Activated CD8-positive, alpha-beta memory T cell treated with anti-CD3 and anti-CD28 coated beads, Interleukin-2, amount 50 U/mL, for 1 hour (primary cell): ENCODE measurements around the gene CHST1.

Experiments
- DNase-seq: peaks from one replicate; pipeline ENCODE4 v3.0.0-alpha.2; 2020; ENCODE audit errors: extremely low read depth

CHST1 gene

DNA sequence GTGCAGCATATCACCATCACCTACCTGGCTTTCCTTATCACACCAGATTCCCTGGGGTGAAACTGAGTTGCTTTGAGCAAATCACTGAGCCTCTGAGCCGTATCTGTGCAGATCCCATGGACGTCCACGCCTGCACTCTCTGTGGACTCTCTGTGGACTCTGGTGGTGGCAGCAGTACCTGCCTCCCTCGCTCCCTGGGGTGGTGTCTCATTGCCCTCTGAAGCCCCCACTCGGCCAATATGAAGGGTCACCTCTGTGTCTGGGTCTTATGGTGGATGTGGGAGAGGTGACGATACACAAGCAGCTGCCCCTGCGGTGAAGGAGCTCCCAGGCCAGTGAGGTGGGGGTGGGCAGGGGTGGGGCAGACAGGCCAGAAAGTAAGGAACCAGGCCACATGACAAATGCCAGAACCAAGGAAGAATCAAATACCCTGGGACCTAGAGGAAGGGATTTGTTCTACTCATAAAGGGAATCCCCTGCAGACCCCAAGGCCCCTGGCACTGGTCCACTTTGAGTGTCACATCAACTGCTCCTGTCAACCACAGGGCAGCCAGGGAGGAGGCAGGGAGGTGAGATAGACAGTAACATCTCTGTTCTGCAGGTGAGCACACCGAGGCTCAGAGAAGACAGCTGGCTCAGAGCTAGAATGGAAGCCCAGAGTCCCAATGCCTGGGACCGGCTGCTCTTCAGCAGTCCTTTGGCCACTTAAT lies 9.2 kb upstream of the CHST1 start:
- DNase-seq: no peak

DNA sequence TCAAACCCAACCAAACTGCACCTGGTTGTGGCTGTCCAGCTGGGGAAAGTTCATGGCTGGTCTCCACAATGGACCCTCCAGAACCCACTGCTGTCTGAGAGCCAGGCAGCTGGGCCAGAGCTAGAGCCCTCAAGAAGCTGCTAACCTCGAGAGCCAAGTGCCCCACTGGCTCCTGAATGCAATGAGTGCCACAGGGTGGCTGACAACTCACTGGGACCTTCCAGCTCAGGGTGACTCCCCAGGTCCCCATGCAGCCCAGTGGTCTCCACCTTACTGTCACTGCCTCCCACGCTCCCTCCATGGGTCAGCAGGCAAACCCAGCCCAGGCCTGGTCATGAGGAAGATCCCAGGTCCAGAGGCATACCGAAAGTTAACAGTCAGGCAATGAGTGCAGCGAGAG lies 8.0 kb upstream of the CHST1 start:
- no peak for DNase-seq

DNA sequence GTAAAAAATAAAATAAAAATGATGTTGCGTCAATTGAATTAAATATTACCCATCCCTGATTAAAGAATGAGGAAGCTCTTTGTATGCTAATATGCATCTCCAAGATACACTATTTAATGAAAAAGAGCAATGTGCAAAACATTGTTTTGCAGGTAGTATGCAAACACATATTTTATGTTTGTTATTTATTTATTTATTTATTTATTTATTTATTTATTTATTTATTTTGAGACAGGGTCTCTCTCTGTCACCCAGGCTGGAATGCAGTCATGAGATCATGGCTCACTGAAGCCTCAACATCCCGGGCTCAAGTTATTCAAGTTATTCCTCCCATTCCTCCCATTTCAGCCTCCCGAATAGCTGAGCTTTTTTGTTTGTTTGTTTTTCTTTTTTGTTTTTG lies 7.2 kb upstream of the CHST1 start:
- no peak for DNase-seq

DNA sequence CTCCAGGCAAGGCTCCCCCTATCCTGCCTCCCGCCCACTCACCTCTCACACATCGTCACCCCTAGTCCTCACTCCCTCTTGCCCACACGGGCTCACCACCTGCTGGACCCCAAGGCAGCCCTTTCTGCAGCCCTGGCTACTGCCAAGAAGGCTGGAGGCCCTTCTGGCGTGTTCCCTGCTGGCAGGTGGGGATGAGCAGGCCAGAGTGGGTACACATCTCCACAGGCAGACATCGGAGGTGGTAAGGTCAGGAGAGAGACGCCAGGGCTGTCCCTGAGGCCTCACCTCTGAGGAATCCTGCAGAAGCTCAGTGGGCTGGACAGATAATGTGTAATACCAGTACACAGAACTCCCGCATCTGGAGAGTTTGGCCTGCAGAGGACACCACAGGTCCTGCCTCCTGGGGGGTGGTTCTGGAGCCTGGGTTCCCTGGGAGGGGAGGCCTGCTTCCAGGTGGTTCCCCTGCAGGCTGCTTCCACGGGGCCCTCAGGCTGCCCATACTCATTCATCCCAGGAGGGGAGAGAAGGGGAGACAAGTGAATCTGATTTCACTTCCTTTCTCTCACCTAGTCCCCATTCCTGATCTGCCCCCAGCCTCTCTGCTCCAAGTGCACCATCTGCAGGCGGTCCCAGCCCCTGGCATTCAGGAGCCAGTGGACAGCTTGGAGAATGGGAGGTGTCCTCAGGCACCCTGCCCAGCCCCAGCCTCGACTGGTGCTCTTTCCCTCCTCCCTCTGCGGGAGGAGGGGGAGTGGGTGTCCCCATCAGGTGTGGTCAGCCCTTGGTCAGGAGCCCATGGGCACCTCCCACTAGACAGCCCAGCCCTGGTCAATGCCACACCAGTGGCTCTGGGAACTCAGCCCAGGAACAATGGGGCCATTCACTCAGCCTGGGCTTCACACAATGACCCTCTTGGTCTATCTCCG lies 6.1 kb upstream of the CHST1 start:
- no peak for DNase-seq

DNA sequence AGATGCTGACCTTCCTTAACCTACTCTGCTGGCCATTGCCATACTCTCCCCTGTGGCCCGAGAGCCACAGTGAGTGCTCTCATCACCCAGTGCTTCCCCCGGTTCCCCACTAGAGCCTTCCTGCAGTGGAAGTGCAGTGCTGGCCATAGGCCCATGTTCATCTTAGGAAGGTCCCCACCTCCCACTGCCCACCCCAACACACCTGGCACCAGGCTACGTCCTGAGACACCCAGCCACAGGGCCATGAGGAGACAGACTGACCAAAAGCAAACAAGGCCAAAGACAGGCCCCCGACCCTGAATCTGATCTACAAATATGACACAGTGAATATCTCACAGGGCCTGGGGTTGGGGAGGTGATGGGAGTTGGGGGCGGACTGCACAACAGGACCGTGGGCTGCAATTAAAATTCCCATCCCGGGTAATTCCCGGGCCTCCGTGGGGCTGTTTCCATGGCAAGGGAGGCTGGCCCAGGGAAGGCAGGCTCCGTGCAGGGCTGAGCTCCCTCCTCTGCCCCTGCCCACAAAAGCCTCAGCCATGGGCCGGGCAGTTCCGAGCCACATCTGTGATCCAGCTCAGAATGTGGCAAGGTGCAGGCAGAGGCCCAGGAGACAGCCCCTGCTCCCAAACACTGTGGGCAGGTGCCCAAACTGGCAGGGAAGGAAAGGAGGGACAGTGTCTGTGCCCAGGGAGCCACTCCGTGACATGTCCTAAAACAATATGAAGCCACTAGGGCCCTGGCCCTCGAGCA lies 5.1 kb upstream of the CHST1 start:
- DNase-seq: no peak

DNA sequence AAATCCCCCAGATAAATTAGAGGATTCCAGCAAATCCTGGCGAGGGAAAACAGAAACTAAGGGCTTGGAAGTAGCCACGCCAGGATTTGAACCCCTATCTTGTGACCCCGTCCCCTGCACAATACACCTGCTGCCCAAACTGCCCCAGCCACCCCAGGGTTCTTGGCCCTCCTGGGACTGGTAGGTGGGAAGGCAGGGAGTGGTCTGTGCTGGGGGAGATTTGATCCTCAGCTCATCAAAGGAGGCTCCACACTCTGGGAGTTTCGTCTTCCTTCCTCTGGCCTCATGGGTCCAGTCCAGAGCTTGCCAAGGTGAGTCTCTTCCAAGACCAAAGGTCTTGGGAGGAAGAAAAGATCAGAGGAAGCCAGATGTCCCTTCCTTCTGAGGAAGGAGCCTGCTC lies 4.5 kb upstream of the CHST1 start:
- no peak for DNase-seq

DNA sequence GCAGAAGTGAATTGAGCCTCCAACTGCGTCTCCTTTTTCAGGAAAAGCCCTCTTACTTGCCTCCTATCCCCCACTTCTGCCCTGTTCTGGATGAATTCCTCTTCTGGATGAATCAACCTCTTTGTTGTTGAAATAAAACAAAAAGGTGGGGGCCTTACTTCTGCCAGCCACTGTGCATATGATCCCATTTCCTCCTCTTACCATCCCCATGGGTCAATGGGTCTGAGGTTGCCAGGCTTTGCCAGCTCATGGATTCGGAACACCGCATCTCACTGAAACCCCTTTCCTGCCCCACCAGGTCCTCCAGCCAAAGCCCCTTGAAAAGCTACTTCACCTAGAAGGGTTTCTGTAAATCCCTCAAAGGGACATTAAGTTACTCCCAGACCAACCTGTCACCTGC lies 3.7 kb upstream of the CHST1 start:
- DNase-seq: no peak

DNA sequence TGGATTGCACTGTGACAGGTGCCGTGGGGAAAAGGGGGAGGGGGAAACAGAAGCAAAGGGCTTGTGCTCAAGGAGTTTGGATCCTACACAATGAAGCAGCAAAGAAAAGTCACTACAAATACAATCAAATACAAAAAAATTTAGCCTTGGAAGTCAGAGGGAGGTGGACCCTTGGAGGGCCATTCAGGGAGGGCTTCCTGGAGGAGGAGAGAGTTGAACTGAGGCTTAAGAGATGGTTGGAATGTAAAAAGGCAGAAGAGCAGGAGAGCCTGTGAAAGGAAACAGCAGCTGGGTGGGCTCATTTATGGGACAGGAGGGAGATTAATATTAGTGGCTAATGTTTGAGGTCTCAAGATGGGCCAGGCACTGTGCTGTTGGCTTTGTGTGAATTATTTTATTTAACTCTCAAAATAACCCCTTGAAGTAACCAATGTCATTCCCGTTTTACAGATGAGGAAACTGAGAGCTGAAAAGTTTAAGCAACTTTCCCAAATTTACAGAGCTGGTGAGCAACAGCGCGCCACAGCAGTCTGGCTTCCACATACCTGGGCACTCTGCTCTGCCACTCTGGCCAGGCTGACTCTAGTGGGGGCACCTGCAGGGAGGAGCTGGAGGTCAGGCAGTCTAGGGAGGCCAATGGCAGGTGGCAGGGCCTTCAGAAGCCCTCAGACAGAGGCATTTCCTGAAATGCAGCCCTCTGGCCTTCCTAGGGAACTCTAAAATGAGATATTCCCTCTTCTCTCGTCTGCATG lies 2.7 kb upstream of the CHST1 start:
- no peak for DNase-seq

DNA sequence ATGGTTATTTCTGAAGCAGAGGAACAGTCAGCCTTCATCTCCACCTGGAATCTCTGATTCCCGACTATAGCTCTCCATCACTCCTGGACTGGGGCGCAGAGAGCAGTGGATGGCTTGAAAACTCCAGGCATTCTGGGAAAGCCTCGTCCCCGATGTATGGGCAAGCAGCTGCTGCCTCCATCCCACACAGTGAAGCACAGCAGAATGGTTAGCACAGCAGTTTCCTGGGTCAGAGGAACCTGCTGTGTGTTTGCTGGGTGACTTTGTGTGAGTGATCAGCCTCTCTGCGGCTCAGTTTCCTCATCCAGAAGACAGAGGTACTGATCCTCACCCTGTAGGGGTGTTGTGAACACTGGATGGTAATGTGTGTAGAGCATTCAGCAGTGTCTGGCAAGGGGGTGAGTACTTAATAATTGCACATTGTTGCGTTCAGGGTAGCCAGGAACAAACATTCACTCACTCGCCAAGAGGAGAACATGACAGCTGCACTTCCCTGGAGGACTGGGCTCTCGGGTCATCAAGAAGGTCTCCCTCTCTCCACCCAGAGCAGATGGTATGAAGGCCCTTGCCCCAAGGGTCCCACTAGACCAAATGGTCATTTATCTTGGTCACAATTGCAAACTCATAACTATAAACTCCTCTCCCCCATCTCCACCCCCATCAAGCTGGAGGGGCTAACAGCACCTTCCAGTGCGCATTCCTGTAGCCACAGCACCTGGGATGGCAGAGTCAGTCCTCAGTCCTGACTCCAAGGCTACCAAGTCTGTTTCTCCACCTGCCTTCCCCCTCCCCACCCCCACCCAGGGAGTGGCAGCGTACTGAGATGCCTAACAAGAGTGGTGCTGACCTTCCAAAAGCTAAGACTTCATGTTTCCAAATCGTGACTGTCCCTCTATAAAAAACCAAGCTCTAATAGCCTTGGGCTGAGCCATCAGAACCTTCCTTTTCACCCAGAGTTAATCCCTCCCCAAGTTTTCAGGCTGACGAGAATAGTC lies 1.5 kb upstream of the CHST1 start:
- no peak for DNase-seq

DNA sequence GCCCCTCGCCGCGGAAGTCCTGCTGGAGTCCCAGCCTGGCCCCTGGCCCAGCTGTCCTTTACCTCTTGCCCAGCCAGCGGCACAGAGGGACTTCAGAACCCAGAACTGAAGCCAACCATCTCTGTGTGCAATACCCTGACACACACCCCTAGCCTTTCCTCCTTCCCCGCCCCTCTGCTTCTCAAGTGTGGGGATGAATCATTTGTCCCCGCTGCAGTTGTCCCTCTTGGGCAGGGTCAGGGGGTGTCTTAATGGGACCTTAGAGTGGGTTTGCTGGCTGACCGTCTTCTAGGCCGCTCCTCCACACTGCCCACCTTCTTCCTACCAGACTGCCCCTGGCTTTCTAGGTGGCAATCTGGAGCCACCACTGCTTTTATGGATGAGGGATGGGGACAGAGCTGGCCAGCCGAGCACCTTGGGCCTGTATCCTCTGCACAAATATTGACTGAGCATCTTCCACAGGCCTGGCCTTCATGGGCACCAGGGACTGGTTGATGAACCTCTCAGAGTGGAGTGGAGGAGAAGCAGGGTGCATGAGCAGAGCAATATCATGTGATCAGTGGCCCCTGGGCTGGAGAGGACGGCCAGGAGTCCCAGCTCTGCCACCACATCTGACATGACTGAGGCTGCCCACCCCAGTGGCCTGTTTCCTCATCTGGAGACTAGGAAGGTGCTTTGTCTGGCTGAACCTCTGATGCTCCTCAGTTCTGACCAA lies 668 bp upstream of the CHST1 start:
- DNase-seq: no peak

DNA sequence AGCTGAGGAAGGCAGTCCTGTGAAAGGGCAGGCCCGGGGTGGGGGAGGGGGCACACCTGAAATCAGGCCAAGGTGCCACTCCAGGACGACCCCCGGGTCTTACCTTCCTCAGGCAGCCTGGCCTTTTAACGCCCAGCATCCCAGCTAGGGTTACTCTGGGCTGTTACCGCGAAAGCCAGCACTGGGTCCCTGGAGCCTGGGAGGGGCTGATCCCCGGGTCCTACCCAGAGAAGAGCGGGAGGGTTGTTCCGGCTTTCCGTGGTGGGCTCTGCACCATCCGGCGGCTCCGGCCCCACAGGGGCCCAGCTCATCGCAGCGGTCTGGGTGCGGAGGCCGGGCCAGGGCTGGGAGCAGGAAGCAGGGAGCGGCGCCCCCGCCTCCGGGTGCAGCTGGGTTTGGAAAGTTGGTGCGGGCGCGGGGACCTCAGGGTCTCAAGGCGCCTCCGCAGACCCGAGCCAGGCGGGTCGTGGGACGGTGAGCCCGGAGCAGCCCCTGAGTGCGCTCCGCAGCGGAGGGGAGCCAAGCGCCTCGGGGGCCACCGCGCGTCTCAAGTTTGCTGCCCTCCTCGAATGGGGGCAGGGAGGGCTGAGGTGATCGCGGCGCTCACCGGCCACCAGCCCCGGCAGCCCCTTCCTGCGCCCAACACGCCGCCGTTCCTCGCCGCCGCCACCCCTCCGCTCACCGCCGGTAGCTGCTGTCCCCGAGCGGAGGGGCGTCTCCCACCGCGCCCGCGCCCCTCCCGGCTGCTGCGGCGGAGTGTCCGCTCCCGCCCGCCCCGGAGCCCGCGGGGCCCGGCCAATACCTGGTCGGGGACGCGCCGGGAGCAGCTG lies 831 bp downstream of the CHST1 start:
- DNase-seq: no peak

DNA sequence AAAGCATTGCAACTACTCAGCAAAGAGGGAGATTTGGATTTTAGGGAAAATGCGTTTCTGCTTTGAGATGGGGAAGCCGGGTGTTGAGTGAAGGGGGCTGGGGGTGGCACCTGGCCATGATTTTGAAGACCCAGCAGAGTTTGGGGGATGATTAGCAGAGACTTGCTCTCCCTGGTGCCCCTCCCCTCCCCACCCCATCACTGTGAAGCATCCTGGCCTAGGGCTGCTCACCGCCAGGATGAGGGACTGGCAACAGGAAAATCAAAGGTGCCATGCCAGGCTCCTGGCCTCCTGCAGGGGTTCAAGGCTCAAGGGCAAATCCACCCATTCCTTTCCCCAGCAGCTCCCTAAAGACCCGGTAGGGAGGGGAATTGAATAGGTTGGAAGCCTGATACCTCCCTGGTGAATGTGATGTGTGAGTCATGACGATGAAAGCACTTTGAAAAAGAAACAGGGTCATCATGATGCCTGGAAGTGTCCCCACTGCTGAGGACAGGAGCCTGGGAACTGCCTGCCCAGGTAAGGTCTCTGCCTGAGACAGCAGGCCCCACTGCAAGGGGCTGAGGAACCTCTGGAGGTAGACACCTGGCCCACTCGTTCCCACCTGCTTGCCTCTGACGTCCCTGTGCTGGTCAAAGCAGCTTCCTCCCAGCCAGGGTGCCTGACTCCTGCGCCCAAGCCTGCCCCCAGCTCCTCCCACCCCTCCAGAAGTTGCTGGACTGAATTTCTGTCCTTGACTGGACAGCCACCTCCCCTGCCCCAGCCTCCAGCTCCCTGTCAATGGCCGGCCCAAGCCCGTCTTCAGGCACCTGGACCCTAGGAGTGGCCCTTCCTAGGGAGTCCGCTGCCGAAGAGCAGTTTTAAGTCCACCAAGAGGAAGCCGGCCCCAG lies 1.7 kb downstream of the CHST1 start:
- no peak for DNase-seq

DNA sequence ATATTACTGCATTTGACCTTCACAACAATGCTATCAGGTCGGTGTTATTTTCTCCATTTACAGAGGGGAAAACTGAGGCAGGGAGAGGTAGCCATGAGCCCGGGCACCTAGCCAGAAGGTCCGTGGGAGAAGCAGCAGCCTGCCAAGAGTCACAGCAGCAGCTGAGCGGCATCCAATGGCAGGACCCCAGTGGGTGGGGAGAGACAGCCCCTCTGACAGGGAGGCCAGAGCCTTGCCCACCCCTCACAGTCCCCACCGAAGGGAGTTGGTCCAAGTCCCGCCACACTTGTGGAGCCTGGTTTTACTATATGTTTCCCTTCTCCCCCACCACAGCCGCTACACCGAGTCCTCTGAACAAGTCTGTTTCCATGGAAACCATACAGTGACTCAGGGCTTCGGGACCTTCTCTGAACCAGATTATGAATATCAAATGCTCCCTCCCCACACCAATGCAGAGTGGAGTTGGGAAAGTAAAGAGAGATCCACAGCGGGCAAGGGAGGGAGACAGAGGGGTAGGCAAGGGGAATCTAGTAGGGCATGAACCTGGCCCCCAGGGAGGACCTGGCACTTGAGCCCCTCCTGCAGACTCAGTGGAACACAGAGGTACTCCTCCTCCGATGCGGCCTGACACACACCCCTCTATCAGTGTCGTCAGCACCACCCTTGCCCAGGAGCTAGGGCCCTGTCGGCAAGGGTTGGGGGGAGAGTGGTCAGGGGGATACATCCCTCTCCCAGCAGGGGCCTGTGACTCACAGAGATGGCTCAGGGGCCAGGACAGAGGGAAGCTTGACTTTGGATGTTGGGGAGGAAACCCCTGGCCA lies 2.5 kb downstream of the CHST1 start:
- no peak for DNase-seq

DNA sequence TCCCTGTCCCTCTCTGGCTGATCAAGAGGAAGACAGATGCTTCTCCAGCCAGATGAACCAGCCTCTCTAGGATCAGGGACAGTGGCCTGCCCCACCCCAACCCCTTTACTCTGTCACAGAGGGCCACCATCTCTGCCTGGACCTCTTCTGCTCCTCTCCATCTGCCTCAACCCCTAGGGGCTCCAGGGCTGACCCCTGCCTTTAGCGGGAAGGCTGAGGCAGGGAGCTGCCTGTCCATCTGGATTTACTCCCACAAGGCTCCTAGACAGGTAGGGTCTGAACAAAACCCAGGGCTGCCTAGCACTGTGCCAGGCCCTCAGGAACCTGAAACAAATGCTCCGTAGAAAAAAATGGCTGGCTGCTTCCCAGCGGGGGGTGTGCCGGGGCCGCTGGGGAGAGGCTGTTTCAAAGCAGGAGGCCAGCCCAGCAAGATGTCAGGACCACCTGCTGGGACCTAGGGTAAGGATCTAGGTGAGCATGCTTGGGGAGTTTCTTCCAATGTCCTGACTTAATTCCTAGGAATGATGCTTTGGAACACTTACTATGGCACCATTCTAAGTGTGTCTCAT lies 3.2 kb downstream of the CHST1 start:
- DNase-seq: no peak

DNA sequence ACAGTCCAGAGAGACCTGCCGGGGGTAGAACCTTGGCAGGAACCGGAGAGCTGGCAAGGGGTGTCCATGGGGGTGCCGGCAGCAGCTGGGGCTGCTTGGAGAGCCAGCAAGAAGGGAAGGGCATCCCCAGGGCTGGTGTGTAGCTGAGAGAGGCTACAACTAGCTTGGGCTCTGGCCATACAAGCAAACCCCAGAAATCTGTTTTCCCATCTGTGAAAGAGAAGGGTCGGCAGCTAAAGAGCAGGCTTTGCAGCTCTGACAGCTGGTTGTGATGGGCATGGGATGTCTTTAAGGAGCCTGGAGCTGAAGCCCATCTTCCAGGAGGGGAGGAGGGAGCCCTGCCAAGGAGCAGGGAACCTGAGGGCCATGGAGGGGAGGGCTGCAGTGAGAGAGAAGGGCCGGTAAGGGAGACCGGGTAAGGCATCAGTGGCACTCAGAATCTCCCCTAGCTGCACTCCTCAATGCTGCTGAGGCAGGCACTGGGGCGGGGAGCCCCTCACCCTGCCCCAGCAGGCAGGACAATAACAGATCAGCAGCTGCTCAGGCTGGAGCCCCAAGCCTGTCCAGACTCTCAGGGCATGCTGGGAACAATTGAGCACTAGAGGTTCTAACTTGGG lies 3.9 kb downstream of the CHST1 start:
- DNase-seq: no peak

DNA sequence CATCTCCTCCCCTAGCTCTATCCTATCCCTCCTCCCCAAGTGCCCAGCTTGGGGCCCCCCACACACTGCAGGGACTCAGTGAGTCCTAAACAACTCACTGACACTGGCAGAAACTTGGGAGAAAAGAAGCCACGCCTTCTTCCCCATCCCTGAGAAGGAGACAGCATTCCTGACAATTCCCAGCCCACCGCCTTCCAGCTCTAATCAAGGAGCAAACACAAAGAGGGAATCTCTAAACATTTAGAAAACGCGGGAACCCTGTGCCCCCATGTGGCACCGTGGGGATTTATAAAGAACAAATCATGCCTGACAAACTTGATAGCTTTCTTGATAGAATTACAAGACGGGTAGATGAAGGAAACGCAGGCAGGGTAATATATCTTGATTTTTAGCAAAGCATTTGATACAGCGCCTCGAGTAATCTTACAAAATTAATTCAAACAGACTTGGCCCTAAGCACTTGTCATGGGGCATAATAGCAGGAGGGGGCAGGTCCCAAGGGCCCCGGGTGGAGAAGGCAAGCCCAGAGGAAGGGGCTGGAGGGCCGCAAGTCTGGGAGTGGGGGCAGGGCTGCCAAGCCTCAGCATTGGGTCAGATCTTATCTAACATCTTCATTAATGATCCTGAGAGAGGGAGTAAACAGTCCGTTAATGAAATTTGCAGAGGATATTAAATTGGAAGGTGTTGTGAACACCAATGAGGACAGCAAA lies 4.5 kb downstream of the CHST1 start:
- DNase-seq: no peak
